Jurkat, Clone E6-1 (cell line): ENCODE results near the gene CAMTA1.

Source experiments
- DNase-seq: peaks from one replicate; pipeline ENCODE4 v3.0.0-alpha.2; 2011; ENCODE audit warnings: low read depth, low spot score
- H3K4me3 ChIP-seq: 2 replicates; pipeline ENCODE4 v1.5.1; 2011; ENCODE audit warnings: mild to moderate bottlenecking, low read length, control low read depth, moderate library complexity

Gene CAMTA1

GRCh38 chr1:7209336-7209735 lies 424.1 kb downstream of the CAMTA1 start:
- no peak overlapping the region for H3K4me3 ChIP-seq
- DNase-seq: no peak

GRCh38 chr1:7218210-7218832 lies 433.1 kb downstream of the CAMTA1 start:
- DNase-seq: peak; percentile 57
- H3K4me3 ChIP-seq: no peak overlapping the region

GRCh38 chr1:7219031-7219430 lies 433.8 kb downstream of the CAMTA1 start:
- no peak for DNase-seq
- no peak overlapping the region for H3K4me3 ChIP-seq

GRCh38 chr1:7220007-7220406 lies 434.8 kb downstream of the CAMTA1 start:
- H3K4me3 ChIP-seq: no peak overlapping the region
- DNase-seq: no peak

- no peak for DNase-seq
- no peak overlapping the region for H3K4me3 ChIP-seq
These were observed 435.5 kb downstream of the CAMTA1 start for GRCh38 chr1:7220712-7221252.

GRCh38 chr1:7221826-7222694 lies 436.8 kb downstream of the CAMTA1 start:
- DNase-seq: no peak
- H3K4me3 ChIP-seq: no peak overlapping the region

GRCh38 chr1:7222695-7223015 lies 437.4 kb downstream of the CAMTA1 start:
- DNase-seq: no peak
- no peak overlapping the region for H3K4me3 ChIP-seq

- no peak overlapping the region for H3K4me3 ChIP-seq
- no peak for DNase-seq
These were observed 438.3 kb downstream of the CAMTA1 start for GRCh38 chr1:7223334-7224080.

- no peak overlapping the region for H3K4me3 ChIP-seq
- DNase-seq: no peak
These were observed 438.9 kb downstream of the CAMTA1 start for GRCh38 chr1:7224081-7224534.

GRCh38 chr1:7224644-7225043 lies 439.4 kb downstream of the CAMTA1 start:
- DNase-seq: no peak
- H3K4me3 ChIP-seq: no peak overlapping the region

GRCh38 chr1:7225711-7226505 lies 440.7 kb downstream of the CAMTA1 start:
- H3K4me3 ChIP-seq: no peak overlapping the region
- no peak for DNase-seq

- DNase-seq: no peak
- H3K4me3 ChIP-seq: no peak overlapping the region
These were observed 442.4 kb downstream of the CAMTA1 start for GRCh38 chr1:7227654-7228053.

- H3K4me3 ChIP-seq: no peak overlapping the region
- no peak for DNase-seq
These were observed 443.2 kb downstream of the CAMTA1 start for GRCh38 chr1:7228252-7228961.

- no peak overlapping the region for H3K4me3 ChIP-seq
- no peak for DNase-seq
These were observed 443.9 kb downstream of the CAMTA1 start for GRCh38 chr1:7229186-7229585.

GRCh38 chr1:7229696-7230631 lies 444.7 kb downstream of the CAMTA1 start:
- no peak overlapping the region for H3K4me3 ChIP-seq
- no peak for DNase-seq

- no peak overlapping the region for H3K4me3 ChIP-seq
- no peak for DNase-seq
These were observed 447.4 kb downstream of the CAMTA1 start for GRCh38 chr1:7232441-7233236.

GRCh38 chr1:7233237-7233540 lies 447.9 kb downstream of the CAMTA1 start:
- H3K4me3 ChIP-seq: no peak overlapping the region
- DNase-seq: no peak
